SK-N-MC (cell line): ENCODE measurements around the gene DLGAP1.

ENCODE experiments used
- EZH2 ChIP-seq: fragments of 200-600 bp; sonication (generic); IDR thresholded peaks from one replicate; pipeline ENCODE4 v1.6.1; 2017; ENCODE audit warnings: antibody characterized with exemption
- POLR2AphosphoS5 ChIP-seq: IDR thresholded peaks from 2 replicates; pipeline ENCODE4 v1.6.1; 2012; ENCODE audit warnings: mild to moderate bottlenecking, low read depth, low read length, borderline replicate concordance

DNA sequence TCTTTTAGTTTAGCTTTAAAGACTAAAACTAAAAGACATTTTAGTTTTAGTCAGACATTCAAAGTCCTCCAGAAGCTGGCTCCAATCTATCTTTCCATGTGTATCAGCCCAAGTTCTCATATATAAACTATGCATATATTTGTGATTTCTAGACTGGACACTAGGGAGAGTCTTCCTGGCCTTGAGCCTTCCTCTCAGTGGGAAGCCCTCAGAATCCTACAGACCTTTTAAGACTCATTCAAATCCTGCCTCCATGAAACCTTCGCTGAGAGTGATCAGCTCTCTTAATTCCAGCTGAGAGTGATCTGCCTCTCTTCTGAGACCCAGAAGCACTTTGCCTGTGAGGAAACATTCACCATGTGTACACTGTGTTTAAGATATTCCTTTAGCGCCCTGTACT is 552.4 kb downstream of the DLGAP1 start:
- TF ChIP-seq EZH2 (no peak), POLR2AphosphoS5 (no peak)
